A549 (cell line): ENCODE results near the gene RBP3. TPM values are rescaled to one million over a fixed set of nuclear protein-coding genes. Genes with fewer than 3 reads are reported as not detected.

Experiments used
- ATAC-seq, 2 experiments: fragments of 200-7000 bp in 1 of 2; fragments of >200 bp in 1 of 2; cut with Nextera tagmentation in 1 of 2; cut with Tn5 transposase in 1 of 2; 3 replicates each; pipeline versions ENCODE4 v1.8.0 to v1.9.1; 2018 to 2020; ENCODE audit warnings: mild to moderate bottlenecking in 1 of 2, moderate library complexity in 1 of 2
- CTCF ChIA-PET: fragments of 300-600 bp; sonication (Branson Sonifier 250); formaldehyde crosslinking; extraction: SDS; loops from one replicate; lab custom pipeline; 2021; ENCODE audit warnings: antibody characterized with exemption, inconsistent platforms; lab: Yijun Ruan, JAX
- POLR2A ChIA-PET: fragments of 350-600 bp; formaldehyde crosslinking; extraction: SDS; loops from one replicate; lab custom pipeline; 2021; ENCODE audit warnings: antibody characterized with exemption, inconsistent platforms; lab: Yijun Ruan, JAX
- DNase-seq, 2 experiments: peaks; one replicate each; pipeline versions ENCODE4 v3.0.0 to v3.0.0-alpha.2; 2011 to 2016; ENCODE audit warnings: low read depth in 1 of 2, low spot score in 1 of 2
- FAIRE-seq: peaks from 2 replicates; lab custom pipeline; 2011; peaks lifted over from hg19 to GRCh38; lab: Jason Lieb, UNC
- H3K27ac ChIP-seq, 2 experiments: fragments of >200 bp; sonication (Bioruptor Twin); formaldehyde crosslinking; 3 replicates each; pipeline ENCODE4 v1.5.1; 2016 to 2017
- H3K4me1 ChIP-seq: fragments of >200 bp; sonication (Bioruptor Twin); formaldehyde crosslinking; 3 replicates; pipeline ENCODE4 v1.6.1; 2016
- H3K4me2 ChIP-seq: fragments of >200 bp; sonication (Bioruptor Twin); formaldehyde crosslinking; 3 replicates; pipeline ENCODE4 v1.6.1; 2016
- H3K4me3 ChIP-seq: fragments of >200 bp; sonication (Bioruptor Twin); formaldehyde crosslinking; 3 replicates; pipeline ENCODE4 v1.5.1; 2016
- H3K9me3 ChIP-seq: fragments of >200 bp; sonication (Bioruptor Twin); formaldehyde crosslinking; 3 replicates; pipeline ENCODE4 v1.6.1; 2016
- CBX8 ChIP-seq: fragments of 200-600 bp; sonication (generic); IDR thresholded peaks from 2 replicates; pipeline ENCODE4 v1.6.1; 2016
- CEBPB ChIP-seq, 2 experiments: fragments of >200 bp in 1 of 2; sonication (Bioruptor Twin) in 1 of 2; formaldehyde crosslinking in 1 of 2; IDR thresholded peaks; 2 replicates each; pipeline ENCODE4 v1.6.1; 2012 to 2016
- CHD2 ChIP-seq: fragments of 150-350 bp; IDR thresholded peaks from 2 replicates; pipeline ENCODE4 v1.6.1; 2014; ENCODE audit warnings: low read length; ENCODE audit not compliant: partially characterized antibody
- CHD4 ChIP-seq: fragments of 200-600 bp; sonication (generic); IDR thresholded peaks from 2 replicates; pipeline ENCODE4 v1.6.1; 2016; ENCODE audit warnings: antibody characterized with exemption, mild to moderate bottlenecking, borderline replicate concordance
- FOSB ChIP-seq: fragments of 250-450 bp; sonication (Bioruptor Pico); IDR thresholded peaks from 2 replicates; pipeline ENCODE4 v1.5.0; 2020; ENCODE audit warnings: mild to moderate bottlenecking, moderate library complexity
- FOXS1 ChIP-seq: fragments of 250-450 bp; sonication (Bioruptor Pico); IDR thresholded peaks from 2 replicates; pipeline ENCODE4 v1.5.0; 2020; ENCODE audit warnings: mild to moderate bottlenecking, moderate library complexity
- HEYL ChIP-seq: fragments of 250-450 bp; sonication (Bioruptor Pico); IDR thresholded peaks from 2 replicates; pipeline ENCODE4 v1.8.0; 2021; ENCODE audit warnings: mild to moderate bottlenecking, moderate library complexity
- HOXA7 ChIP-seq: fragments of 250-450 bp; sonication (Bioruptor Pico); IDR thresholded peaks from 2 replicates; pipeline ENCODE4 v1.5.0; 2020; ENCODE audit warnings: mild to moderate bottlenecking, moderate library complexity
- KDM1A ChIP-seq: fragments of 200-600 bp; sonication (generic); IDR thresholded peaks from 2 replicates; pipeline ENCODE4 v1.6.1; 2016; ENCODE audit warnings: low read depth, mild to moderate bottlenecking
- MYC ChIP-seq: IDR thresholded peaks from 2 replicates; pipeline ENCODE4 v1.6.1; 2012; ENCODE audit warnings: mild to moderate bottlenecking, inconsistent platforms, low read length, improper control_type of control experiment, borderline replicate concordance
- NR3C1 ChIP-seq: fragments of >200 bp; sonication (Bioruptor Twin); formaldehyde crosslinking; IDR thresholded peaks from 3 replicates; pipeline ENCODE4 v1.6.1; 2017
- PHF8 ChIP-seq: fragments of 200-600 bp; sonication (generic); IDR thresholded peaks from 2 replicates; pipeline ENCODE4 v1.6.1; 2016; ENCODE audit warnings: low read depth, mild to moderate bottlenecking, antibody characterized with exemption, moderate library complexity, borderline replicate concordance
- POLR2A ChIP-seq: IDR thresholded peaks from 2 replicates; pipeline ENCODE4 v1.6.1; 2012; ENCODE audit warnings: mild to moderate bottlenecking, low read length
- RAD21 ChIP-seq, 2 experiments: fragments of >200 bp in 1 of 2; sonication (Bioruptor Twin) in 1 of 2; formaldehyde crosslinking in 1 of 2; IDR thresholded peaks in 1 of 2; conservative IDR thresholded peaks in 1 of 2; 2 replicates in 1 of 2; 3 replicates in 1 of 2; pipeline ENCODE4 v1.6.1; 2012 to 2018; ENCODE audit warnings: inconsistent platforms in 1 of 2
- SMC3 ChIP-seq: fragments of >200 bp; sonication (Bioruptor Twin); formaldehyde crosslinking; IDR thresholded peaks from 3 replicates; pipeline ENCODE4 v1.6.1; 2018; ENCODE audit warnings: inconsistent platforms
- SREBF2 ChIP-seq: fragments of 450-650 bp; IDR thresholded peaks from 2 replicates; pipeline ENCODE4 v1.6.1; 2014; ENCODE audit warnings: mild to moderate bottlenecking, moderate library complexity
- ZC3H11A ChIP-seq: fragments of 450-650 bp; IDR thresholded peaks from 2 replicates; pipeline ENCODE4 v1.6.1; 2014; ENCODE audit warnings: antibody characterized with exemption, mild to moderate bottlenecking
- ZNF302 ChIP-seq: fragments of 250-450 bp; sonication (Bioruptor Pico); IDR thresholded peaks from 2 replicates; pipeline ENCODE4 v1.9.0; 2021; ENCODE audit warnings: inconsistent platforms, mild to moderate bottlenecking, moderate library complexity
- ZSCAN20 ChIP-seq: fragments of 250-450 bp; sonication (Bioruptor Pico); IDR thresholded peaks from 2 replicates; pipeline ENCODE4 v1.8.0; 2022; ENCODE audit warnings: mild to moderate bottlenecking, moderate library complexity
- WGBS: methylation state at CpG from one replicate; pipeline ENCODE4 v1.1.6; 2017; ENCODE audit errors: missing lambda C conversion rate; 5-methylcytosine and 5-hydroxymethylcytosine counted together
- polyA plus RNA-seq, 4 experiments: library from polyadenylated mRNA; depleted of rRNA in 3 of 4; stranded (reverse); fragments of >200 nt; fragmentation: RNase III in 1 of 4; extraction: RNeasy Plus Mini Kit Qiagen cat#74134 plus additional on column Dnase treatment in 1 of 4; gene quantifications; 2 replicates in 3 of 4; 3 replicates in 1 of 4; pipeline ENCODE4 v1.2.3, GENCODE V29; 2011 to 2017
- TF ChIP-seq, protein P1 (sequence below): fragments of 450-650 bp; IDR thresholded peaks from 2 replicates; pipeline ENCODE4 v1.6.1; 2014; ENCODE audit warnings: antibody characterized with exemption
- TF ChIP-seq, protein P2 (sequence below): fragments of >200 bp; sonication (Bioruptor Twin); formaldehyde crosslinking; IDR thresholded peaks from 3 replicates; pipeline ENCODE4 v1.6.1; 2016
- TF ChIP-seq, protein P3 (sequence below): fragments of >200 bp; sonication (Bioruptor Twin); formaldehyde crosslinking; IDR thresholded peaks from 3 replicates; pipeline ENCODE4 v1.5.1; 2016
- TF ChIP-seq, protein P4 (sequence below): IDR thresholded peaks from 2 replicates; pipeline ENCODE4 v1.6.1; 2012
- TF ChIP-seq, protein P5 (sequence below): fragments of >200 bp; sonication (Bioruptor Twin); formaldehyde crosslinking; IDR thresholded peaks from 2 replicates; pipeline ENCODE4 v1.6.1; 2016
- TF ChIP-seq, protein P6 (sequence below): IDR thresholded peaks from 2 replicates; pipeline ENCODE4 v1.6.1; 2012

The RBP3 gene
- polyA plus RNA-seq, 2 of the 4 experiments (the other 2 are of a cell fraction): not detected

DNA sequence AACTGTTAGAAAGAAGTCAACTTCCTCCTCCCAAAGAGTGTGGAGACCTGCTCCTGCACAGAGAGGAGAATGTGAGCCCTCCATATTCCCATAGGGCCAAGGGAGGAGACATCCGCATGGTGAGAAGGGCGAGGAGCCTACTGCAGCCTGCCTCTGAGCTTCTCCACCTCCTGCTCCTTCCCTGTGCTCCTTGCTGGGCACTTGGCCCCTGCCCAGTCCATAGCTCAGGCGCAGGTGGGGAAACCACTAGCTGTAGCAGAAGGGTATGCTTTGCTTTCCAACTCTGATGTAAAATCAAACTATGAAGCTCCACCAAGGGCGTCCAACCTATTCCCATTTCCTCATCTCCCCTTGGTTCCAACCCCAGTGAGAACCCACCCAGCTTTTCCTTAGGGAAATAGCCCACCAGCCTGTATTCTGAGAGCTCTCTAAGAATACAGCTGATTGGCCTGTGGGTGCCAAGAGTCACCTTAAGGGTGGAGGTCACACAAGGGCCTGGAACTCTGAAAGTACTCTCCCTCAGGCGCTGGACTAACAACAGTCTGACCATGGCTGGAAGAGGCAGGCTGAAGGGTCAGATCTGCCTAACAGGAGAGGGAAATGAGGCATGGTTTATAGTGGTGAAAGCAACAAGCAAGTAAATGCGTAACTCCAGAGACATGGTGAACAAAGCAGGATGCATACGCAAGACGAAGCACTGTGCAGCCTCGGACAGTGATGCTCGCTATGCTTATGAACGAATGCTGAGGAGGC is 22.0 kb downstream of the RBP3 start (continued):
- TF ChIP-seq KDM1A: no peak
- TF ChIP-seq CBX8: no peak
- no peak for TF ChIP-seq CHD4
- TF ChIP-seq, protein P1, sequence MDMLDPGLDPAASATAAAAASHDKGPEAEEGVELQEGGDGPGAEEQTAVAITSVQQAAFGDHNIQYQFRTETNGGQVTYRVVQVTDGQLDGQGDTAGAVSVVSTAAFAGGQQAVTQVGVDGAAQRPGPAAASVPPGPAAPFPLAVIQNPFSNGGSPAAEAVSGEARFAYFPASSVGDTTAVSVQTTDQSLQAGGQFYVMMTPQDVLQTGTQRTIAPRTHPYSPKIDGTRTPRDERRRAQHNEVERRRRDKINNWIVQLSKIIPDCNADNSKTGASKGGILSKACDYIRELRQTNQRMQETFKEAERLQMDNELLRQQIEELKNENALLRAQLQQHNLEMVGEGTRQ: no peak
- TF ChIP-seq, protein P2, sequence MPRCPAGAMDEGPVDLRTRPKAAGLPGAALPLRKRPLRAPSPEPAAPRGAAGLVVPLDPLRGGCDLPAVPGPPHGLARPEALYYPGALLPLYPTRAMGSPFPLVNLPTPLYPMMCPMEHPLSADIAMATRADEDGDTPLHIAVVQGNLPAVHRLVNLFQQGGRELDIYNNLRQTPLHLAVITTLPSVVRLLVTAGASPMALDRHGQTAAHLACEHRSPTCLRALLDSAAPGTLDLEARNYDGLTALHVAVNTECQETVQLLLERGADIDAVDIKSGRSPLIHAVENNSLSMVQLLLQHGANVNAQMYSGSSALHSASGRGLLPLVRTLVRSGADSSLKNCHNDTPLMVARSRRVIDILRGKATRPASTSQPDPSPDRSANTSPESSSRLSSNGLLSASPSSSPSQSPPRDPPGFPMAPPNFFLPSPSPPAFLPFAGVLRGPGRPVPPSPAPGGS: no peak

DNA sequence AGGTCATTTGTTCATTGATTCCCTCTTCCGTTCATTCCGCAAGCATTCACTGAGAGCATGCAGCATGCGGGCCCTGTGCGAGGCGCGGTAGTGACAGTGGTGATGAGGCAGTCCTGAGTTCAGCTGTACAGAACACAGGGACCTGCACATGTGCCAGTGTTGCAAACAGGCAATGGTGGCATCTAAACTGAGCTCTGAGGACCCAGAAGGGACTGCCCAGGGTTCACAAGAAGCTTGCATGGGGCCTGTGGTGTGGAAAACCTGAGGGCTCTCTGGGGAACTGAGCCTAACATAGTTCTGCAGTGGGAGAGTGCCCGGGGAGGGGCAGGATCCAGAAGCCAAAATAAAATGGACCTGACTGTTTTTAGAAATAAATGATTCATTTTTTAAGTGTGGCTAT is 22.7 kb downstream of the RBP3 start:
- Histone ChIP-seq H3K27ac (no peak overlapping the region), H3K9me3 (no peaks in the 10 kb centered on the region), H3K4me2 (no peak overlapping the region), H3K4me3 (no peak overlapping the region), H3K4me1 (no peaks in the 10 kb centered on the region)
- DNase-seq (no peak), FAIRE-seq (no peak), ATAC-seq (no peak)
- POLR2A ChIA-PET: no interaction called here
- 91% methylated on average over 7 of the region's 7 CpGs for WGBS
- CTCF ChIA-PET: interaction anchor here (1.1 to 5.2 kb wide), 2 partner anchors 11 to 18 kb away, joined by 4 to 27 read pairs; no protein-coding TSS in a partner anchor
- TF ChIP-seq FOSB (CRISPR knock-in tag) (no peak), HEYL (CRISPR knock-in tag) (no peak), ZSCAN20 (CRISPR knock-in tag) (no peak)

DNA sequence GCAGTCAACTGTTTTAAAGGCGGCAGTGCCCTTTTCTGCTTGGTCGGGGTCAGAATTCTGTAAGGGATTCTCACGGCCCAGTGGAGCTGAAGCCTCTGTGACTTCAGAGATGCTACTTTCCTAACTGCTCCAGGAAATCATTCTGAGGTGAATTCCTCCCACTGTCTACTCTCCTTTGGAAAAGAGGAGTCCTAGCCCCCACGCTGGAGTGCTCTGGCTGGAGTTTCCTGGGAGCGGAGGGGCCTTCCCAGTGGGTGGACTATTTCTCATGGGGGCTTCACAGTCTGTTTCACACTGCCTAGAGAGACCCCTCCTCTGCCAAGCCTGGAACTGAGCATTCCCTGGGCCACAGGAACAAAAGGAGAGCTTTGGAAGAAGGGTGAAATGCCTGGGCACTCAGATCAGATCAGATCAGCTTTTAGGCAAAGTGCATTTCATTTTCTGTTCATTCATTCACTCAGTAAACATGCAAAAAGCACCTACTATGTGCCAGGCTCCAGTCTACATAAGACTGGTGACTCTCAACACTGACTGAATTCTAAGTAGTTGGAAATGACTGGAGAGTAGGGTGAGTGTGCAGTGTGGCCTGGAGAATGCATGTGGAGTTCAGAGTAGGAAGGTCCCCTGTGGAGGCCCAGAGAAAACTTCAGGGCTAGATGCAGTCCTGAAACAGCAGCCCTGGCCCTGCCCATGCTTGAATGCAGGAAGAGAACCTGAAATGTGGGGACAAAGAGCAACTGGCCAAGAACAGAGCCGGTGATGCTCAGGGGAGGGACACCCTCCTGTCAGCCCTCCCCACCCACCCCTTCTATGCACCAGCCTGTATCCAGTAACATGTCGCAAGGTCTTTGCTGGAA is 23.7 kb downstream of the RBP3 start:
- no peak overlapping the region for H3K4me2 ChIP-seq
- ATAC-seq: no peak
- TF ChIP-seq SREBF2 (no peak), PHF8 (no peak)
- TF ChIP-seq, protein P3, sequence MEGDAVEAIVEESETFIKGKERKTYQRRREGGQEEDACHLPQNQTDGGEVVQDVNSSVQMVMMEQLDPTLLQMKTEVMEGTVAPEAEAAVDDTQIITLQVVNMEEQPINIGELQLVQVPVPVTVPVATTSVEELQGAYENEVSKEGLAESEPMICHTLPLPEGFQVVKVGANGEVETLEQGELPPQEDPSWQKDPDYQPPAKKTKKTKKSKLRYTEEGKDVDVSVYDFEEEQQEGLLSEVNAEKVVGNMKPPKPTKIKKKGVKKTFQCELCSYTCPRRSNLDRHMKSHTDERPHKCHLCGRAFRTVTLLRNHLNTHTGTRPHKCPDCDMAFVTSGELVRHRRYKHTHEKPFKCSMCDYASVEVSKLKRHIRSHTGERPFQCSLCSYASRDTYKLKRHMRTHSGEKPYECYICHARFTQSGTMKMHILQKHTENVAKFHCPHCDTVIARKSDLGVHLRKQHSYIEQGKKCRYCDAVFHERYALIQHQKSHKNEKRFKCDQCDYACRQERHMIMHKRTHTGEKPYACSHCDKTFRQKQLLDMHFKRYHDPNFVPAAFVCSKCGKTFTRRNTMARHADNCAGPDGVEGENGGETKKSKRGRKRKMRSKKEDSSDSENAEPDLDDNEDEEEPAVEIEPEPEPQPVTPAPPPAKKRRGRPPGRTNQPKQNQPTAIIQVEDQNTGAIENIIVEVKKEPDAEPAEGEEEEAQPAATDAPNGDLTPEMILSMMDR: no peak
- TF ChIP-seq, protein P4, sequence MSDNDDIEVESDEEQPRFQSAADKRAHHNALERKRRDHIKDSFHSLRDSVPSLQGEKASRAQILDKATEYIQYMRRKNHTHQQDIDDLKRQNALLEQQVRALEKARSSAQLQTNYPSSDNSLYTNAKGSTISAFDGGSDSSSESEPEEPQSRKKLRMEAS: no peak
- no peaks in the 10 kb centered on the region for H3K4me1 ChIP-seq
- POLR2A ChIA-PET: no interaction called here
- FAIRE-seq: no peak
- no peaks in the 10 kb centered on the region for H3K9me3 ChIP-seq
- no peak overlapping the region for H3K4me3 ChIP-seq
- no peak for DNase-seq
- CTCF ChIA-PET: interaction anchor here (0.9 to 5.2 kb wide), 3 partner anchors 12 to 24 kb away, joined by 3 to 27 read pairs (median 4); no protein-coding TSS in a partner anchor
- 82% methylated on average over 7 of the region's 7 CpGs for WGBS
- no peak overlapping the region for H3K27ac ChIP-seq

DNA sequence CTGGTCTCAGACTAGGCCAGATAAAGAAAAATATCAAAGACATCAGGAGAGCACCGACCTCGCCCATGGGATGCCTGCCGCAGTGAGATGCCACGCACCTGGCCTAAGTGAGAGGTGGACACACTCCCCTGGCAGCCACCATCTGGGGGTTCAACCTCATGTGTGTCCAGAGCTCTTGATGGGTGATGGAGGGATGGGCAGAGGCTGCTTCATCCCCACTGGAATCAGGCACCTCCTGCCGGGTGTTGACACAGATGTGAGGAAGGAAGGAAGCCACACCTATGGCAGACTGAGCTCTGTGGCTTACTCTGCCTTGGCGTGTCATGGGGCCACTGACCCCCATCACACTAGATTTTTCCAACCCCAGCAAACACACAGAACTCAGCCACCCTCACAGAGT is 24.6 kb downstream of the RBP3 start:
- ATAC-seq (no peak), DNase-seq (no peak), FAIRE-seq (no peak)
- Histone ChIP-seq H3K9me3 (no peaks in the 10 kb centered on the region), H3K27ac (no peak overlapping the region), H3K4me2 (no peak overlapping the region), H3K4me3 (no peak overlapping the region), H3K4me1 (no peaks in the 10 kb centered on the region)
- TF ChIP-seq ZNF302 (CRISPR knock-in tag): no peak
- TF ChIP-seq FOXS1: no peak
- TF ChIP-seq CEBPB (IDR thresholded peaks at IDR 0.05): no peak
- no peak for TF ChIP-seq HOXA7 (CRISPR knock-in tag)
- no peak for TF ChIP-seq PHF8
- no peak for TF ChIP-seq SMC3
- no peak for TF ChIP-seq POLR2A
- TF ChIP-seq, protein P5, sequence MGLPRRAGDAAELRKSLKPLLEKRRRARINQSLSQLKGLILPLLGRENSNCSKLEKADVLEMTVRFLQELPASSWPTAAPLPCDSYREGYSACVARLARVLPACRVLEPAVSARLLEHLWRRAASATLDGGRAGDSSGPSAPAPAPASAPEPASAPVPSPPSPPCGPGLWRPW: no peak
- TF ChIP-seq MYC: no peak
- no peak for TF ChIP-seq FOSB (CRISPR knock-in tag)
- TF ChIP-seq CHD2: no peak
- TF ChIP-seq, protein P6, sequence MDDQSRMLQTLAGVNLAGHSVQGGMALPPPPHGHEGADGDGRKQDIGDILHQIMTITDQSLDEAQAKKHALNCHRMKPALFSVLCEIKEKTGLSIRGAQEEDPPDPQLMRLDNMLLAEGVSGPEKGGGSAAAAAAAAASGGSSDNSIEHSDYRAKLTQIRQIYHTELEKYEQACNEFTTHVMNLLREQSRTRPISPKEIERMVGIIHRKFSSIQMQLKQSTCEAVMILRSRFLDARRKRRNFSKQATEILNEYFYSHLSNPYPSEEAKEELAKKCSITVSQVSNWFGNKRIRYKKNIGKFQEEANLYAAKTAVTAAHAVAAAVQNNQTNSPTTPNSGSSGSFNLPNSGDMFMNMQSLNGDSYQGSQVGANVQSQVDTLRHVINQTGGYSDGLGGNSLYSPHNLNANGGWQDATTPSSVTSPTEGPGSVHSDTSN: no peak
- no peak for TF ChIP-seq CBX8
- TF ChIP-seq ZC3H11A: no peak
- no peak for TF ChIP-seq NR3C1
- TF ChIP-seq RAD21 (conservative IDR thresholded peaks at IDR 0.05 in 1 of 2, IDR thresholded peaks at IDR 0.05 in 1 of 2): no peak
- ChIA-PET CTCF (interaction anchor here (0.9 to 5.2 kb wide), 3 partner anchors 13 to 25 kb away, joined by 3 to 27 read pairs (median 3); no protein-coding TSS in a partner anchor), POLR2A (no interaction called here)
- WGBS: 82% methylated on average over 6 of the region's 6 CpGs
